Adrenal gland (tissue), 5 donors: ENCODE data around the gene GTPBP3.

Source experiments
- POLR2A ChIP-seq, 2 donors: fragments of 450-650 bp; IDR thresholded peaks; one replicate each; pipeline ENCODE4 v1.6.1; 2017; ENCODE audit warnings: antibody characterized with exemption in 2 of 2, mild to moderate bottlenecking in 2 of 2, moderate library complexity in 1 of 2
- TF ChIP-seq, protein P1 (sequence below), 6 experiments: fragments of 450-650 bp in 4 of 6; fragments of 200-600 bp in 2 of 6; sonication (generic) in 1 of 6; IDR thresholded peaks; 1 replicate in 5 of 6; 2 replicates in 1 of 6; pipeline versions ENCODE4 v1.5.1 to v1.8.0; 2016 to 2021; ENCODE audit warnings: antibody characterized with exemption in 6 of 6, mild to moderate bottlenecking in 2 of 6, moderate library complexity in 1 of 6
- donor health status: DM: no; HTN: no; CAD: no.

DNA sequence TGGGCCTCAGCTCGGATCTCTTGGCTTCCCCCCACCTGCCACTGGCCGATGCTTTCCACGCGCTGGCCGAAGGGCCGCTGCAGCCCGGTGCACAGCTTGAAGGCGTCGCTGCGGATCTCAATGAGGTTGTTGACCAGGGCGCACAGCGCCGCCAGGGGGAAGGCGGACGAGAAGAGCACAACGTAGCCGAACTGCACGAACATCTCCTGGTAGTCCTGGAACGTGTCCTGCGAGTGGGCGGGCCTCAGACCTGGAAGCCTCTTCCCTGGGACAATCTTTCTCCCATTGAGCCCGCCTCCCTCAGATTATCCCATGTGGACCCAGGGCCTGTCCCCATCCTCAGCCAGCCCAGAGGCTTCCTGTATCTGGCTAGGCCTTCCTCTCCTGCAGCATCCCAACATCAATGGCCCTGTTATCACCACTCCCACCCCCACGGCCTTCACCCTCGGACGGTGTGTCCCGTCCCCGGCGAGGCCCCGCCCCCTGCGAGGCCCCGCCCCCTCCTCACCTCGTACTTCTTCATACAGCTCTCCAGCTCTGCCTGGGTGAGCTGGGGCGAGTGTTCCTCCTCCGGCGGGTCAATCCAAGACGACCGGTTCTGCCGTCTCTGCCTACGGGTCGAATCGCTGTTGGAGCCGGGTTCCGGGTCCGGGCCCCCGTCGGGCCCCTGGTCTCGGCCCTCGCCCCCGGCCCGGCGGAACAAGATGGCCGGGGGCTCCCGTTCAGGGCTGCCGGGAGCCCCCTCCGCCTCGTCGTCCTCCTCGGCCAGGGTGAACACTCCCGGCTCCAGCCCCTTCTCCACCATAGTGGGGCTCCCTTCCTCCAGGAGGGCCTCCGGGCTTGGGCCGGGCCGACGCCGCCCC, 9.5 kb upstream of the GTPBP3 start:
- TF ChIP-seq POLR2A (IDR thresholded peaks at IDR 0.05): no peak
- TF ChIP-seq, protein P1, sequence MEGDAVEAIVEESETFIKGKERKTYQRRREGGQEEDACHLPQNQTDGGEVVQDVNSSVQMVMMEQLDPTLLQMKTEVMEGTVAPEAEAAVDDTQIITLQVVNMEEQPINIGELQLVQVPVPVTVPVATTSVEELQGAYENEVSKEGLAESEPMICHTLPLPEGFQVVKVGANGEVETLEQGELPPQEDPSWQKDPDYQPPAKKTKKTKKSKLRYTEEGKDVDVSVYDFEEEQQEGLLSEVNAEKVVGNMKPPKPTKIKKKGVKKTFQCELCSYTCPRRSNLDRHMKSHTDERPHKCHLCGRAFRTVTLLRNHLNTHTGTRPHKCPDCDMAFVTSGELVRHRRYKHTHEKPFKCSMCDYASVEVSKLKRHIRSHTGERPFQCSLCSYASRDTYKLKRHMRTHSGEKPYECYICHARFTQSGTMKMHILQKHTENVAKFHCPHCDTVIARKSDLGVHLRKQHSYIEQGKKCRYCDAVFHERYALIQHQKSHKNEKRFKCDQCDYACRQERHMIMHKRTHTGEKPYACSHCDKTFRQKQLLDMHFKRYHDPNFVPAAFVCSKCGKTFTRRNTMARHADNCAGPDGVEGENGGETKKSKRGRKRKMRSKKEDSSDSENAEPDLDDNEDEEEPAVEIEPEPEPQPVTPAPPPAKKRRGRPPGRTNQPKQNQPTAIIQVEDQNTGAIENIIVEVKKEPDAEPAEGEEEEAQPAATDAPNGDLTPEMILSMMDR (IDR thresholded peaks at IDR 0.05): peak; percentile 23 to 67 (median 58)
